NCI-H187 treated with DMSO at 0.1 percent for 48 hours (cell line): ENCODE results near the gene ENTPD8.
"Not testable (repeated sequence)": the region's sequence is repeated elsewhere in the genome, so short reads cannot be mapped to it uniquely, and the experiment has no call there.

Source experiments
- DNase-seq: peaks from one replicate; lab custom pipeline; 2025; lab: John Stamatoyannopoulos, UW

Gene ENTPD8

GRCh38 chr9:137394866-137395665 lies 46.1 kb downstream of the ENTPD8 start:
- DNase-seq: no peak

- DNase-seq: no peak
Measured at GRCh38 chr9:137393176-137394150, 47.7 kb downstream of the ENTPD8 start.

DNA sequence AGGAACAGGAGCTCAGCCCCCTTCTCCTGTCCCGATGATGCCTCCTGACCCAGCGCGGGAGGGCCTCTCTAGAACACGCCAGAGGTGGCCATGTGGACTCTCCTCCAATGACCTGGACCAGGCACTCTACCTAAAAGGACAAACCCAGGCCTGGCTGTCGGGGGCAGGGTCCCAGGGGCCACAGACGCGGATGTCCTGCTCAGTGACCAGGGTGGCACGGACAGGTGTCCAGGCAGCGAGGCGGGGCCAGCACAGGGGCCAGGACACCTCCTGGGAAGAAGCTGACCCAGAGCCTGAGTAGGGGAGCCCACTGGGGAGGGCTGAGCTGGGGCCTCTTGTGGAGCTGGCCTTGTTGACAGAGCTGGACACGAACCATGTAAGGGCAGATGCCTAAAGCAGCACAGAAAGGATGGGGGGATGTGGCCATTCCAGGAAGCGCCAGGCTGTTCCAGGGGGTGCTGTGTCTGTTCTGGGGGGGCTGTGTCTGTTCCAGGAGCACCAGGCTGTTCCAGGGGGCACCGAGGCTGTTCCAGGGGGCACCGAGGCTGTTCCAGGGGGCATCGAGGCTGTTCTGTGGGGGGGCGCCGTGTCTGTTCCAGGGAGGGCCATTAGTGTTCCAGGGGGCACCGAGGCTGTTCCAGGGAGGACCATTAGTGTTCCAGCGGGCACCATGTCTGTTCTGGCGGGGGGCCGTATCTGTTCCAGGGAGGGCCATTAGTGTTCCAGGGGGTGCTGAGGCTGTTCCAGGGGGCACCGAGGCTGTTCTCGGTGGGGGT lies 48.7 kb downstream of the ENTPD8 start:
- DNase-seq: no peak

- no peak for DNase-seq
Measured at GRCh38 chr9:137391411-137391754, 49.8 kb downstream of the ENTPD8 start.

GRCh38 chr9:137390553-137391410 lies 50.4 kb downstream of the ENTPD8 start:
- DNase-seq: no peak

- DNase-seq: no peak
Measured at GRCh38 chr9:137389428-137389746, 51.8 kb downstream of the ENTPD8 start.

DNA sequence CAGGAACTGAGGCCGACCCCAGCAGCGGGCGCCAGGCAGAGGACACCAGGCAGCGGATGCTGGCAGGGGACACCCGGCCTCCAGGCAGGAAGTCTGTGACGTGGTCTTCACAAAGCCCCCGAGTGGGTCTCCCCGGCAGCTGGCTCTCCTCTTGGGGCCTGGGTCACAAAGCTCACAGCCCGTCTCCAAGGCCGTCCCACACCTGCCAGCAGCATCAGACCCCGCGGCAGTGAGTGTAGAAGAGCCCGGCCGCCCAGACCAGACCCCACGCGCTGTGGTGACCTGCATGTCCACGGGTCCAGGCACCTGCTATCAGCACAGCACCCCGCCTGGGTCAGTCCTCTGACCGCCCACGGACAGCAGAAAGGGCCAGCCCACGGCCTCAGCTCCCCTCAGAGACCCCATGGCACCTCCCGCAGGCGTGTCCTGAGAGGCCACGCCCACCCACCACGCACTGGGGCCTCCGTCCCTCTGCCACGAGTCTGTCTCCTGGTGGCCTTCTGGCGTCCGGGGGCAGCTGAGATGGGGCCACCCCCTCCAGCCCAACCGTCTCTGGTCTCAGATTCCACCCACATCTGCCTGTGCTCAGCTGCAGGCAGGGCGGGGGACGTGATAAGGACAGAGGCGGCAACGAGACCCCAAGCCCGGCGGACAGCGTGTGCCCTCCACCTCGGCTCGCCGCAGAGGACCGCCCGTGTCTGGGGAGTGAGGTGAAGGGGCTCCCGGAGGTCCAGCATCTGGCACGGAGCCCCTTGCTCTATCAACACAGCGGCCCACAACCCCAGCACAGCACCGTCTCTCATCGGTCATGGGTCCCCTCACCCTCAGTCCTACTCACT lies 52.3 kb downstream of the ENTPD8 start:
- DNase-seq: no peak

DNA sequence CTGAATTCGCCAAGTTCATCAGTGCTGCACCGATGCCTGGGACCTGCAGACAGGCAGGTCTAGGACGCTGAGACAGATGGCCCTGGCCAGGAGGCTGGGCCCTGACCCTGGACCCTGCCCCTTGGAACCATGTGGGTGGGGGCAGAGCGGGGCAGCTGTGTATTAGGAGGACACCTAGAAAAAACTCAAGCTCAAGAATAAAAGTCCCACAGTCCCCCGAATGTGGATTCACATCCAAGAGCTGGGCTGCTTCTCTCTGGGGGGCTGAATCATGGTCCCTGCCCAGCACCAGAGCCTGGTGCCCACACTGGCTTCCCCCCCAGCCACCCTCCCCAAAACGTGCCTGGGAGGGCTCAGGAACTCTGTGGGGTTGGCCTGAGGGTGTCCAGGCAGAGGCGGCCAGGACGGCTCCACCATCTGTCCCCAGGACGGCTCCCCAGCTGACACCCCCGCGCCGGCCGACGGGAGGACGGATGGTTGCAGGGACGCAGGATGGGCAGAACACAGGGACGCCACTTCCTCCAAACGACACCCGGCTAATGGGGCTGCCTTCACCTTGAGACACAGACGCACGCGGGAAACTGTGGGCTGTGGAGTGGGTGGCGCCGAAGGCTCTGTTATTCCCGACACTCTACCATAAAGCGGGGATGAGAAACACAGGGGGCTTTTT lies 53.1 kb downstream of the ENTPD8 start:
- DNase-seq: no peak

DNA sequence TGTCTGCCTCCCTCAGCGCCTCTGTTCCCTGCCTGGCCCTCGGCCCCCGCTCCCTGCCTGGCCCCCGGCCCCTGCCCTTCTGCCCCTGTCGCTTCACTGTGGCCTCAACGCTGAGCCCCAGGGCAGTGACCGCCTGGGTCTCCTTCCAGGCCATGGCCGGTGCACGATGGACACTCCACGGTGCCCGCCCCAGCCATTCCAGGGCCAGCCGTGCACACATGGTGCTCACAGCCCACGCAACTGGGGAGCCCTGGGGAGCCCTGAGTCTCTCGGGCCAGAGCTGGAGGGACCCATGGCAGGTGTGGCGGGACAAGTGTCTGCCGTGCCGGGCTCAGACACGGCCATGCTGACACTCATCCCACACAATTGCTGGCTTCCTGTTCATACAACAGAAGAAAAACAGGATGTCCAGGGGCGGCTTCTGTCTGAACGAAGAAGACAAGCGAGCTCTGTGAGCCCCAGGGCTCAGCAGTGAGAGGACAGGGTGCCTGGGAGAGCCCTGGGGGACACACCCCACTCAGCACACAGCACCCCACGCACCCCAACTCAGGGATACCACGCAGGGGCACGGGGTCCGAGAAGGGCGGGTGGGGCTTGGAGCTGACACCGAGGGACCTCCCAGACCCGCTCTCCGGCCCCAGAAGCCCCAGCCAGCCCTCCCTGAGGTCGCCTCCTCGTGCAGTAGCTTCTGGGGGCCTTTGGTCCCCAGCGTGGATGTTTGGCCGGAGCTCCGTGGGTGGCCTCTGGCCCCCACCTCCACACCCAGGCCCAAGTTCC lies 53.9 kb downstream of the ENTPD8 start:
- no peak for DNase-seq

- DNase-seq: not testable (repeated sequence)
Measured at GRCh38 chr9:137386507-137387113, 54.5 kb downstream of the ENTPD8 start.

DNA sequence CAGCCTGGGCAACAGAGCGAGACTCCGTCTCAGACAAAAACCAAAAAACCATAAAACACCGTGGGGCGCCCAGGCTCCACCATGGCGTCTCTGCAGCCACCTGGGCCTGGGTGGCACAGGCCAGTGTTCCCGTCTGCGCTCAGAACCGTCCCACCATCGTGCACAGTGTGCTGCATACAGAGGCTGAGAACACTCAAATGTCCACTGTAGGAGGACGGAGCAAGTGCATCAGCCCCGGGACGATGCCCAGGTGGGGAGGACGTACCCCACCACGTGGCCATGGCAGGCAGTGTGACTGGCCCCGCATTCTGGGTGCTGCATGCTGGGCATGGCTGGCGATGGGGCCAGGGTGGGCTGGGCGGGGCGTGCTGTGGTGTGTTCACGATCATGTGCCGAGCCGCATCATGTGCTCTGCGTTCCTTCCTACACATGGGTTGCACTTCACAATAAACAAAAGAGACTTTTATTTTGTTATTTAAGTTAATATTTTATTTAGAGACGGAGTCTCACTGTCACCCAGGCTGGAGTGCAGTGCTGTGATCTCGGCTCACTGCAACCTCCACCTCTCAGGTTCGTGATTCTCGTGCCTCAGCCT lies 56.0 kb downstream of the ENTPD8 start:
- no peak for DNase-seq
